Sigmoid colon (tissue), 7 donors: ENCODE results near the gene ZBTB24. TPM values are rescaled to one million over a fixed set of nuclear protein-coding genes. Genes with fewer than 3 reads are reported as not detected.

Experiments
- DNase-seq: peaks from one replicate; pipeline ENCODE4 v3.0.0-alpha.2; 2019
- H3K27ac ChIP-seq, 4 donors: fragments of 200-600 bp; sonication (generic); one replicate each; pipeline ENCODE4 v1.5.1; 2016 to 2019; ENCODE audit warnings: mild to moderate bottlenecking in 1 of 4
- H3K27me3 ChIP-seq, 3 donors: fragments of 200-600 bp; sonication (generic); one replicate each; pipeline ENCODE4 v1.5.1; 2019; ENCODE audit warnings: mild to moderate bottlenecking in 1 of 3
- H3K36me3 ChIP-seq, 4 donors: fragments of 200-600 bp; sonication (generic); one replicate each; pipeline ENCODE4 v1.5.1; 2016 to 2019
- H3K4me1 ChIP-seq, 4 donors: fragments of 200-600 bp; sonication (generic); one replicate each; pipeline ENCODE4 v1.5.1; 2017 to 2019
- H3K4me3 ChIP-seq, 4 donors: fragments of 200-600 bp; sonication (generic); one replicate each; pipeline ENCODE4 v1.5.1; 2017 to 2019; ENCODE audit warnings: mild to moderate bottlenecking in 2 of 4, moderate library complexity in 1 of 4
- H3K9me3 ChIP-seq, 4 donors: fragments of 200-600 bp in 3 of 4; sonication (generic) in 3 of 4; one replicate each; pipeline versions ENCODE4 v1.5.1 to v1.6.1; 2013 to 2019
- CTCF ChIP-seq, 4 experiments: fragments of 450-650 bp in 3 of 4; fragments of 200-600 bp in 1 of 4; IDR thresholded peaks; one replicate each; pipeline ENCODE4 v1.5.1; 2016 to 2019; ENCODE audit warnings: antibody characterized with exemption in 4 of 4, mild to moderate bottlenecking in 3 of 4, moderate library complexity in 2 of 4
- EP300 ChIP-seq, 4 donors: sonication (generic); formaldehyde crosslinking; IDR thresholded peaks; one replicate each; pipeline ENCODE4 v1.6.1; 2017; ENCODE audit warnings: antibody characterized with exemption in 4 of 4
- POLR2A ChIP-seq, 2 donors: fragments of 450-650 bp; IDR thresholded peaks; one replicate each; pipeline ENCODE4 v1.6.1; 2016; ENCODE audit warnings: antibody characterized with exemption in 2 of 2, mild to moderate bottlenecking in 2 of 2, moderate library complexity in 2 of 2
- POLR2AphosphoS5 ChIP-seq, 4 donors: sonication (generic); formaldehyde crosslinking; IDR thresholded peaks; one replicate each; pipeline ENCODE4 v1.6.1; 2017; ENCODE audit warnings: antibody characterized with exemption in 4 of 4
- WGBS, 2 donors: extraction: QIAGEN DNeasy Blood & Tissue Kit; methylation state at CpG; one replicate each; pipeline ENCODE4 v1.1.7; 2013; 5-methylcytosine and 5-hydroxymethylcytosine counted together
- intact Hi-C: fragments of 100-400 bp; cut with DNase I; formaldehyde crosslinking; loops from one replicate; pipeline ENCODE4 v1.15.1; 2023
- polyA plus RNA-seq, 3 donors: library from polyadenylated mRNA; stranded (reverse); fragments of 200-250 nt; gene quantifications; one replicate each; pipeline ENCODE4 v1.2.3, GENCODE V29; 2013
- total RNA-seq, 4 donors: library from RNA; depleted of rRNA; stranded (reverse); fragments of >200 nt; gene quantifications; one replicate each; pipeline ENCODE4 v1.1.0, GENCODE V29; 2016
- donor health status: healthy with polysubstance abuse.
- donor health status: Bipolar disorder and iron deficiency.
- donor health status: healthy.

Gene ZBTB24
- total and polyA plus RNA-seq, 7 donors: 2.1 to 8.2 (median 5.1) TPM

- 63 to 78% methylated on average over 2 of the region's 2 CpGs for WGBS, 2 donors
- Histone ChIP-seq H3K9me3 (no peaks in the 10 kb centered on the region), H3K4me3 (no peak overlapping the region), H3K27ac (no peak overlapping the region), H3K27me3 (no peaks in the 10 kb centered on the region), H3K4me1 (peaks cover 0 to 36% (median 28%) of the 10 kb centered on the region in 4 donors), H3K36me3 (peaks cover 0 to 67% (median 35%) of the 10 kb centered on the region in 4 donors)
- no peak for TF ChIP-seq POLR2A (IDR thresholded peaks at IDR 0.05)
- no peak for TF ChIP-seq POLR2AphosphoS5 (IDR thresholded peaks at IDR 0.05)
- TF ChIP-seq CTCF (IDR thresholded peaks at IDR 0.05): no peak
- no peak for TF ChIP-seq EP300 (IDR thresholded peaks at IDR 0.05)
- intact Hi-C loops: no loop called here
- no peak for DNase-seq
Observed at GRCh38 chr6:109475625-109476024, 7.4 kb downstream of the ZBTB24 start.

- no peak for DNase-seq
- WGBS, 2 donors: 89 to 91% methylated on average over 4 of the region's 4 CpGs
- TF ChIP-seq EP300 (IDR thresholded peaks at IDR 0.05): no peak
- no peak for TF ChIP-seq CTCF (IDR thresholded peaks at IDR 0.05)
- no peak for TF ChIP-seq POLR2A (IDR thresholded peaks at IDR 0.05)
- no peak for TF ChIP-seq POLR2AphosphoS5 (IDR thresholded peaks at IDR 0.05)
- intact Hi-C loops: no loop called here
- H3K36me3 ChIP-seq: peaks cover 0 to 72% (median 37%) of the 10 kb centered on the region in 4 donors
- H3K27ac ChIP-seq: no peak overlapping the region
- H3K4me3 ChIP-seq: no peak overlapping the region
- no peaks in the 10 kb centered on the region for H3K27me3 ChIP-seq
- H3K9me3 ChIP-seq: no peaks in the 10 kb centered on the region
- H3K4me1 ChIP-seq: peaks cover 0 to 29% (median 21%) of the 10 kb centered on the region in 4 donors
Observed at GRCh38 chr6:109474995-109475394, 8.0 kb downstream of the ZBTB24 start.

GRCh38 chr6:109473120-109473519 lies 9.9 kb downstream of the ZBTB24 start:
- Histone ChIP-seq H3K27me3 (no peaks in the 10 kb centered on the region), H3K4me3 (no peak overlapping the region), H3K9me3 (no peaks in the 10 kb centered on the region), H3K4me1 (peaks cover 0 to 12% (median 4%) of the 10 kb centered on the region in 4 donors), H3K36me3 (peaks cover 0 to 91% (median 39%) of the 10 kb centered on the region in 4 donors), H3K27ac (no peak overlapping the region)
- intact Hi-C loops: no loop called here
- TF ChIP-seq CTCF (IDR thresholded peaks at IDR 0.05) (no peak), POLR2AphosphoS5 (IDR thresholded peaks at IDR 0.05) (no peak), POLR2A (IDR thresholded peaks at IDR 0.05) (no peak), EP300 (IDR thresholded peaks at IDR 0.05) (no peak)
- 93 to 95% methylated on average over 3 of the region's 3 CpGs for WGBS, 2 donors
- no peak for DNase-seq

GRCh38 chr6:109472132-109472995 lies 10.7 kb downstream of the ZBTB24 start:
- Histone ChIP-seq H3K4me1 (peaks cover 0 to 6% (median 0%) of the 10 kb centered on the region in 4 donors), H3K36me3 (peaks cover 0 to 92% (median 39%) of the 10 kb centered on the region in 4 donors)

GRCh38 chr6:109471105-109471810 lies 11.8 kb downstream of the ZBTB24 start:
- H3K27ac ChIP-seq: no peak overlapping the region
- DNase-seq: no peak
- H3K36me3 ChIP-seq: peaks cover 0 to 99% (median 40%) of the 10 kb centered on the region in 4 donors
- H3K4me3 ChIP-seq: no peak overlapping the region
- H3K9me3 ChIP-seq: no peaks in the 10 kb centered on the region
- H3K4me1 ChIP-seq: no peaks in the 10 kb centered on the region
- TF ChIP-seq POLR2A (IDR thresholded peaks at IDR 0.05): no peak
- no peak for TF ChIP-seq EP300 (IDR thresholded peaks at IDR 0.05)
- no peak for TF ChIP-seq CTCF (IDR thresholded peaks at IDR 0.05)
- no peak for TF ChIP-seq POLR2AphosphoS5 (IDR thresholded peaks at IDR 0.05)
- H3K27me3 ChIP-seq: no peaks in the 10 kb centered on the region
- 90 to 91% methylated on average over 5 of the region's 5 CpGs for WGBS, 2 donors
- intact Hi-C loops: no loop called here

More at GRCh38 chr6:109472132-109472995, 10.7 kb downstream of the ZBTB24 start:
- H3K9me3 ChIP-seq: no peaks in the 10 kb centered on the region
- no peak for DNase-seq
- H3K27ac ChIP-seq: no peak overlapping the region
- intact Hi-C loops: no loop called here
- no peaks in the 10 kb centered on the region for H3K27me3 ChIP-seq
- 81 to 95% methylated on average over 9 of the region's 9 CpGs for WGBS, 2 donors
- TF ChIP-seq POLR2A (IDR thresholded peaks at IDR 0.05) (no peak), POLR2AphosphoS5 (IDR thresholded peaks at IDR 0.05) (no peak)
- no peak overlapping the region for H3K4me3 ChIP-seq
